Measurements from ENCODE around the gene SCARB1. TPM values are rescaled to one million over a fixed set of nuclear protein-coding genes. Genes with fewer than 3 reads are reported as not detected.

SCARB1 gene
- total and polyA plus RNA-seq, 7 experiments from 2014 or later: 2.2 to 7.1 (median 4.0) TPM

DNA sequence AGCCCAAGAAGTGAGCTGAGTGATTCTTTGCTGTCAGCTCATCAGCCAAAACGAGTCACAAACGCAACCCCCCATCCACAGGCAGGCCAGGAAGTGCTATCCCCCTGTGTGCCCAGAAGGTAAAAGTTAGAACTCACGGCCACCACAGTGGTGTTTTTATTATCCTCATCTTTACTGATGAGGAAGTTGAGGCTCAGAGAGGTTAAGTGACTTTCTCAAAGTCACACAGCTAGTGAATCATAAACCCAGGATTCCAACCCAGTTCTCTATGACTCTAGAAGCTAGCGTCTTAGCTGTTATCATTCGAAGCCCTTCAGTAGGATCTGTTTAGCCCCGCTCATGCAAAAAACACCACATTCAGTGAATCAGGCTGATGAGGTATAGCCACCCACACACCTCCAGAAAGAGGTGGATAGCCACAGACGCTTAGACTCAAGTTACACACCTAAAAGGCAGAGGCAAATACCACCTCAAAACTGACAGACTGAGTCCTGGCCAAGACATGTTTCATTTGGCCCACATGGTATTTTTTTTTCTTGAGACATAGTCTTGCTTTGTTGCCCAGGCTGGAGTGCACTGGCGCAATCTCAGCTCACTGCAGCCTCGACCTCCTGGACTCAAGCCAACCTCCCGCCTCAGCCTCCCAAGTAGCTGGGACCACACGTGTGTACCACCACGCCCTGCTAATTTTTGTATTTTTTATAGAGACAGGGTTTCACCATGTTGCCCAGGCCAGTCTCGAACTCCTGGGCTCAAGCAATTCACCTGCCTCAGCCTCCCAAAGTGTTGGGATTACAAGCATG lies 100.7 kb downstream of the SCARB1 start:
- Histone ChIP-seq H3K4me3 (ENCODE audit: low read length) (no peak overlapping the region), H3K27ac (ENCODE audit: low read depth, low read length) (no peak overlapping the region), H3K27me3 (ENCODE audit: control insufficient read depth in 2 of 2, insufficient read depth in 2 of 2, low read length in 2 of 2) (no peaks in the 10 kb centered on the region), H3K9me3 (ENCODE audit: control insufficient read depth in 2 of 3, low read length in 3 of 3) (peaks cover 0 to 14% (median 6%) of the 10 kb centered on the region in 3 experiments), H3K36me3 (ENCODE audit: control insufficient read depth in 2 of 3, insufficient read depth in 3 of 3, low read length in 3 of 3) (no peaks in the 10 kb centered on the region), H3K4me1 (ENCODE audit: control insufficient read depth in 2 of 2, insufficient read depth in 2 of 2, low read length in 2 of 2) (no peaks in the 10 kb centered on the region)
- no peak for ATAC-seq
- intact Hi-C loops (cut with micrococcal nuclease): loop anchor here in 1 of 2 donors (10.0 kb wide), 1 partner anchor 598 kb away; no protein-coding TSS in a partner anchor
- H3K4me1 Mint-ChIP-seq: peaks cover 6 to 28% (median 8%) of the 10 kb centered on the region in 7 donors
- CTCF ChIA-PET: no interaction called here
- no peak overlapping the region for H3K4me3 Mint-ChIP-seq
- no peak for DNase-seq
- H3K27ac Mint-ChIP-seq: peak overlapping the region in 1 of 9 donors; percentile 31
- POLR2A ChIA-PET: no interaction called here
- peaks cover 0 to 11% (median 7%) of the 10 kb centered on the region in 5 donors for H3K27me3 Mint-ChIP-seq
- H3K9me3 Mint-ChIP-seq: peaks cover 0 to 20% (median 10%) of the 10 kb centered on the region in 11 donors
- peaks cover 0 to 10% (median 3%) of the 10 kb centered on the region in 5 donors for H3K36me3 Mint-ChIP-seq

DNA sequence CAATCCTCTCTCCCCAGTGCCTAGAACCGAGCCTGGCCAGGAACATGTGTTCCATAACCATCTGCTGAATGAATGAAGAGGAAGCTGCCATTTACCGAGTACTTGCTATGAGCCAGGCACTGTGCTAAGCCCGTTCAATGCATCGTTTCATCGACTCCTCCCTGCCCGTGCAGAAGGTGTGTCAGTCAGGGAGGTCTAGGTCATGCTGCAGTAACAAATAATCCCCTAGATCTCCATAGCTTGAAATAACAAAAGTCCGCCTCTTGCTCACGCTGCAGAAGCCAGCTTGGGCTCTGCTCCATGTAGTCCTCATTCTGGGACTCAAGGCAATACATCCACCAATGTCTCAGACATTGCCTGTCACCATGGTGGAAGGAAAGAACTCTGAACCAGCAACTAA lies 101.3 kb downstream of the SCARB1 start:
- H3K36me3 Mint-ChIP-seq: peaks cover 0 to 10% (median 3%) of the 10 kb centered on the region in 5 donors
- no peaks in the 10 kb centered on the region for H3K36me3 ChIP-seq (ENCODE audit: control insufficient read depth in 2 of 3, insufficient read depth in 3 of 3, low read length in 3 of 3)
- no peak overlapping the region for H3K4me3 ChIP-seq (ENCODE audit: low read length)
- H3K27me3 ChIP-seq (ENCODE audit: control insufficient read depth in 2 of 2, insufficient read depth in 2 of 2, low read length in 2 of 2): no peaks in the 10 kb centered on the region
- H3K27me3 Mint-ChIP-seq: peaks cover 0 to 12% (median 8%) of the 10 kb centered on the region in 5 donors
- no peaks in the 10 kb centered on the region for H3K4me1 ChIP-seq (ENCODE audit: control insufficient read depth in 2 of 2, insufficient read depth in 2 of 2, low read length in 2 of 2)
- H3K27ac Mint-ChIP-seq: peak overlapping the region in 1 of 9 donors; percentile 31
- H3K9me3 Mint-ChIP-seq: peaks cover 0 to 20% (median 10%) of the 10 kb centered on the region in 11 donors
- DNase-seq (no peak), ATAC-seq (no peak)
- intact Hi-C loops (cut with micrococcal nuclease): loop anchor here in 1 of 2 donors (10.0 kb wide), 1 partner anchor 598 kb away; no protein-coding TSS in a partner anchor
- ChIA-PET CTCF (interaction anchor here (0.9 kb wide), 1 partner anchor 717 kb away, joined by 3 read pairs; no protein-coding TSS in a partner anchor), POLR2A (no interaction called here)
- no peak overlapping the region for H3K4me3 Mint-ChIP-seq
- peaks cover 0 to 14% (median 6%) of the 10 kb centered on the region in 3 experiments for H3K9me3 ChIP-seq (ENCODE audit: control insufficient read depth in 2 of 3, low read length in 3 of 3)
- H3K27ac ChIP-seq (ENCODE audit: low read depth, low read length): no peak overlapping the region
- H3K4me1 Mint-ChIP-seq: peaks cover 5 to 25% (median 8%) of the 10 kb centered on the region in 7 donors

DNA sequence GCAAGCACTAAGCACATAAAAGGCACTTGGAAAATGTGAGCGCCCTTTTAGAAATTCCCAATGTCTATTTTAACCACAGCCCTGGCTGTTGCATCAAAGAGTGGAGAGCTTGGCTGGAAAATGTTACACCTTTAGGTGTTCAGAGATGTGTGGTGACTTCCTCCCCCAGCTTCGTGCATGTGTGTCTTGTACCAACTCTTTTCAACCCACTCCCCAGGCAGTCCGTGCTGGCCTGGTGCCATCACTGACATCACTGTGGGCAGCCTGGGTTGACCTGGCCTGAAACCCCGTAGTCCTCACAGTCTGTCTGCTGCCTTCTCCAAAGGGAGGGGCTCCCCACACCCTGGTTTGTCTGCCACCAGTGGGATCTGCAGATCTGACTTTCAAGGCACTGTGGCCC lies 101.8 kb downstream of the SCARB1 start:
- peak in 1 of 9 donors; percentile 51 for DNase-seq
- ATAC-seq: no peak
- Mint-ChIP-seq H3K36me3 (peaks cover 0 to 10% (median 3%) of the 10 kb centered on the region in 5 donors), H3K27ac (no peak overlapping the region), H3K4me1 (peaks cover 0 to 19% (median 2%) of the 10 kb centered on the region in 7 donors), H3K27me3 (peaks cover 0 to 12% (median 8%) of the 10 kb centered on the region in 5 donors), H3K9me3 (peaks cover 0 to 23% (median 10%) of the 10 kb centered on the region in 11 donors), H3K4me3 (no peak overlapping the region)
- Histone ChIP-seq H3K4me3 (ENCODE audit: low read length) (no peak overlapping the region), H3K36me3 (ENCODE audit: control insufficient read depth in 2 of 3, insufficient read depth in 3 of 3, low read length in 3 of 3) (no peaks in the 10 kb centered on the region), H3K4me1 (ENCODE audit: control insufficient read depth in 2 of 2, insufficient read depth in 2 of 2, low read length in 2 of 2) (no peaks in the 10 kb centered on the region), H3K27me3 (ENCODE audit: control insufficient read depth in 2 of 2, insufficient read depth in 2 of 2, low read length in 2 of 2) (no peaks in the 10 kb centered on the region), H3K27ac (ENCODE audit: low read depth, low read length) (no peak overlapping the region), H3K9me3 (ENCODE audit: control insufficient read depth in 2 of 3, low read length in 3 of 3) (peaks cover 0 to 14% (median 6%) of the 10 kb centered on the region in 3 experiments)
- intact Hi-C loops (cut with micrococcal nuclease): loop anchor here in 1 of 2 donors (10.0 kb wide), 1 partner anchor 597 kb away; no protein-coding TSS in a partner anchor
- POLR2A ChIA-PET: no interaction called here
- CTCF ChIA-PET: interaction anchor here (0.5 to 0.9 kb wide), 2 partner anchors 98 to 716 kb away, joined by 3 read pairs; no protein-coding TSS in a partner anchor

DNA sequence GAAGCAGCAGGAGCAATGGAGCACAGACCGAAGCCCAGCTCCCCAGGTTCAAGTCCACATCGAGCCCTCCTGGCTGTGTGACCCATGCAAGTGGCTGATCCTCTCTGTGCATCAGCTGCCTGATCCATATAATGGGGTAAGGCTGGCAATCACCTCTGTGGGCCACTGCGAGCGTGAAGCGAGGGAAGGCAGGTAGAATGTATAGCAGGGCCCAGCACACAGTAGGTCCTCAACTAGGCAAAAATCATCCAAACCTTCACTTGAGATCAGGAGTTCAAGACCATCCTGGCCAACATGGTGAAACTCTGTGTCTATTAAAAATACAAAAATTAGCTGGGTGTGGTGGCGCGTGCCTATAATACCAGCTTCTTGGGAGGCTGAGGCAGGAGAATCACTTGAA lies 102.6 kb downstream of the SCARB1 start:
- ChIA-PET CTCF (interaction anchor here (0.5 to 0.7 kb wide), 3 partner anchors 80 to 741 kb away, joined by 3 to 5 read pairs (median 4); no protein-coding TSS in a partner anchor), POLR2A (no interaction called here)
- no peak overlapping the region for H3K4me3 ChIP-seq (ENCODE audit: low read length)
- H3K9me3 Mint-ChIP-seq: peaks cover 0 to 30% (median 10%) of the 10 kb centered on the region in 11 donors
- no peaks in the 10 kb centered on the region for H3K27me3 ChIP-seq (ENCODE audit: control insufficient read depth in 2 of 2, insufficient read depth in 2 of 2, low read length in 2 of 2)
- ATAC-seq (no peak), DNase-seq (no peak)
- peaks cover 0 to 17% (median 8%) of the 10 kb centered on the region in 5 donors for H3K27me3 Mint-ChIP-seq
- peak overlapping the region in 1 of 9 donors; percentile 38 for H3K27ac Mint-ChIP-seq
- peaks cover 0 to 17% (median 0%) of the 10 kb centered on the region in 7 donors for H3K4me1 Mint-ChIP-seq
- no peak overlapping the region for H3K4me3 Mint-ChIP-seq
- no peaks in the 10 kb centered on the region for H3K36me3 ChIP-seq (ENCODE audit: control insufficient read depth in 2 of 3, insufficient read depth in 3 of 3, low read length in 3 of 3)
- intact Hi-C loops (cut with micrococcal nuclease): loop anchor here in 1 of 2 donors (10.0 kb wide), 1 partner anchor 596 kb away; no protein-coding TSS in a partner anchor
- H3K36me3 Mint-ChIP-seq: peaks cover 0 to 13% (median 3%) of the 10 kb centered on the region in 5 donors
- no peaks in the 10 kb centered on the region for H3K4me1 ChIP-seq (ENCODE audit: control insufficient read depth in 2 of 2, insufficient read depth in 2 of 2, low read length in 2 of 2)
- peaks cover 0 to 14% (median 6%) of the 10 kb centered on the region in 3 experiments for H3K9me3 ChIP-seq (ENCODE audit: control insufficient read depth in 2 of 3, low read length in 3 of 3)
- H3K27ac ChIP-seq (ENCODE audit: low read depth, low read length): no peak overlapping the region

DNA sequence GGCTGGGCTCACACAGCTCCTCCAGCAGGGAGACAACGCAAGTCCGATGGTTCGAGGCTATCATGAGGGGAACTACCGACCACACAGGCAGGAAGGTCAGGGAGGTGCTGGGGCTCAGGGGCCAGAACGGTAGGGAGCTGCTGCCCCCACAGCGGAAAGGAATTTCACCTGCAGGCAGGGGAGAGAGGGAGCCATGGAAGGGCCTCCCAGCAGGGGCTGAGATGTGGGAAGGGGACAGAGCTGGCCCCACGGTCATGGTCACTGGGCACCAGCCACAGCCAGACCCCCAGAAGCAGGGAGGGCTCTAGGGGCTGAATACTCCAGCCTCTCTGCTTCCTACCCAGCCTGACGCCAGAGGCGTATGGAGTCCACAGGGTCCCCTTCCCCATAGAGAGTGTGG lies 103.1 kb downstream of the SCARB1 start:
- Mint-ChIP-seq H3K4me3 (no peak overlapping the region), H3K4me1 (peaks cover 0 to 16% (median 2%) of the 10 kb centered on the region in 7 donors), H3K27me3 (peaks cover 0 to 17% (median 8%) of the 10 kb centered on the region in 5 donors), H3K9me3 (peaks cover 0 to 25% (median 8%) of the 10 kb centered on the region in 11 donors), H3K36me3 (peaks cover 0 to 12% (median 3%) of the 10 kb centered on the region in 5 donors), H3K27ac (peak overlapping the region in 2 of 9 donors; percentile 16 to 52)
- H3K4me3 ChIP-seq (ENCODE audit: low read length): no peak overlapping the region
- peaks cover 0 to 4% of the 10 kb centered on the region in 2 donors for H3K4me1 ChIP-seq (ENCODE audit: control insufficient read depth in 2 of 2, insufficient read depth in 2 of 2, low read length in 2 of 2)
- H3K27ac ChIP-seq (ENCODE audit: low read depth, low read length): no peak overlapping the region
- ChIA-PET POLR2A (no interaction called here), CTCF (interaction anchor here (0.7 to 0.9 kb wide), 2 partner anchors 10 to 595 kb away, joined by 3 to 5 read pairs; no protein-coding TSS in a partner anchor)
- H3K27me3 ChIP-seq (ENCODE audit: control insufficient read depth in 2 of 2, insufficient read depth in 2 of 2, low read length in 2 of 2): no peaks in the 10 kb centered on the region
- no peak for ATAC-seq
- no peaks in the 10 kb centered on the region for H3K36me3 ChIP-seq (ENCODE audit: control insufficient read depth in 2 of 3, insufficient read depth in 3 of 3, low read length in 3 of 3)
- no peak for DNase-seq
- intact Hi-C loops (cut with micrococcal nuclease): loop anchor here in 1 of 2 donors (10.0 kb wide), 1 partner anchor 596 kb away; no protein-coding TSS in a partner anchor
- H3K9me3 ChIP-seq (ENCODE audit: control insufficient read depth in 2 of 3, low read length in 3 of 3): peaks cover 0 to 13% (median 6%) of the 10 kb centered on the region in 3 experiments

DNA sequence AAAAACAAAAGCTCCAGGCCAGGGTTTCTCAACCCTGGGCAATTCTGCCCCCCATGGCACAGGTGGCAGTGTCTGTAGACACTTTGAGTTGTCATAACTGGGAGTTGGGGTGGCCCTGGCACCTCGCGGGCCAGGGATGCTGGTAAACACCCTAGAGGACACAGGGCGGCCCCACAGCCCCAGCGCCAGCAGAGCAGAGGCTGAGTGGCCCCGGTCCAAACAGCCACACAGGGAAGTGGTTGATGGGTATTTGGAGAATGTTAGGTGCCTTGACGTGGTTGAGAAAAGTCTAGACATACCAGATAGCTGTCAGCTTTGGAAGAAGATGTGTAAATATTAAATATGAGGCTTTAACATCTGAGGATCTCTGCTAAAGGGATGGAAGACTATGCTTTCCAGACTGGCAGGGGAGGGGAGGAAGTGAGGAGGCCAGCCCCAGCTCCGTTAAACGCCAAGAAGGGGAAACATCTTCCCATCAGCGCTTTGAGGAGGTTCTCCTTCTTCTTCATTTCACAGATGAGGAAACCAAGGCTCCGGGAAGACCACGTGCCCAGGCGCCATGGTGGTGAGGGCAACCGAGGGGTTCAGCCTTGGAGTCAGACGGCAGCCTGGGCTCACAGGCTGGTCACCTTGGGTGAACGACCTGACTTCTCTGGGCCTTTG lies 103.7 kb downstream of the SCARB1 start:
- ATAC-seq: no peak
- ChIA-PET POLR2A (no interaction called here), CTCF (interaction anchor here (0.9 kb wide), 1 partner anchor 11 kb away, joined by 3 read pairs; no protein-coding TSS in a partner anchor)
- no peaks in the 10 kb centered on the region for H3K27me3 ChIP-seq (ENCODE audit: control insufficient read depth in 2 of 2, insufficient read depth in 2 of 2, low read length in 2 of 2)
- DNase-seq: no peak
- H3K36me3 ChIP-seq (ENCODE audit: control insufficient read depth in 2 of 3, insufficient read depth in 3 of 3, low read length in 3 of 3): no peaks in the 10 kb centered on the region
- no peak overlapping the region for H3K4me3 ChIP-seq (ENCODE audit: low read length)
- Mint-ChIP-seq H3K27me3 (peaks cover 0 to 17% (median 8%) of the 10 kb centered on the region in 5 donors), H3K4me1 (peaks cover 0 to 18% (median 8%) of the 10 kb centered on the region in 7 donors), H3K4me3 (no peak overlapping the region), H3K9me3 (peaks cover 0 to 26% (median 6%) of the 10 kb centered on the region in 11 donors), H3K36me3 (peaks cover 0 to 10% (median 3%) of the 10 kb centered on the region in 5 donors), H3K27ac (peak overlapping the region in 2 of 9 donors; percentile 16 to 52)
- H3K4me1 ChIP-seq (ENCODE audit: control insufficient read depth in 2 of 2, insufficient read depth in 2 of 2, low read length in 2 of 2): peaks cover 0 to 9% of the 10 kb centered on the region in 2 donors
- peaks cover 0 to 7% (median 6%) of the 10 kb centered on the region in 3 experiments for H3K9me3 ChIP-seq (ENCODE audit: control insufficient read depth in 2 of 3, low read length in 3 of 3)
- intact Hi-C loops (cut with micrococcal nuclease): loop anchor here in 1 of 2 donors (10.0 kb wide), 1 partner anchor 595 kb away; no protein-coding TSS in a partner anchor
- H3K27ac ChIP-seq (ENCODE audit: low read depth, low read length): no peak overlapping the region
